Glomerular visceral epithelial cell (primary cell): ENCODE measurements around the gene USF3.
"Not testable (repeated sequence)": the region's sequence is repeated elsewhere in the genome, so short reads cannot be mapped to it uniquely, and the experiment has no call there.

Source experiments
- DNase-seq: peaks from one replicate; pipeline ENCODE4 v3.0.0-alpha.2; 2016; ENCODE audit errors: extremely low spot score

Gene USF3

DNA sequence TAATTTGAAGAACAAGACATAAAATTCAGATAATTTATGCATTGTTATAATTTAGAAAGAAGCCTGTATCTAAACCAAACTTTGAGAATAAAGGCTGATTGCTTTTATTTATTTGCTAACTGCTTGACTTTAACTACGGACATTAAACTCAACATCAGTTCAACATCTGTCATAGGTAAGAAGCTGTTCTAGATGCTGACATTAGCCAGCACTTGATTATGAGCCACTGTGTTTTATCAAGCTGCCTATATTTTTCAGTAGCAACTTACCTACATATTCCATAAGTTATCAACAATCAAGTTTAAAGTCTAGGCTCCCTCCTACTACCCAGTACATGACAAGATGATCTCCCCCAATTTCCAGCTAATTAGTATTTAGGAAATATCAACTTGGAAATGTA lies 42.1 kb downstream of the USF3 start:
- no peak for DNase-seq

DNA sequence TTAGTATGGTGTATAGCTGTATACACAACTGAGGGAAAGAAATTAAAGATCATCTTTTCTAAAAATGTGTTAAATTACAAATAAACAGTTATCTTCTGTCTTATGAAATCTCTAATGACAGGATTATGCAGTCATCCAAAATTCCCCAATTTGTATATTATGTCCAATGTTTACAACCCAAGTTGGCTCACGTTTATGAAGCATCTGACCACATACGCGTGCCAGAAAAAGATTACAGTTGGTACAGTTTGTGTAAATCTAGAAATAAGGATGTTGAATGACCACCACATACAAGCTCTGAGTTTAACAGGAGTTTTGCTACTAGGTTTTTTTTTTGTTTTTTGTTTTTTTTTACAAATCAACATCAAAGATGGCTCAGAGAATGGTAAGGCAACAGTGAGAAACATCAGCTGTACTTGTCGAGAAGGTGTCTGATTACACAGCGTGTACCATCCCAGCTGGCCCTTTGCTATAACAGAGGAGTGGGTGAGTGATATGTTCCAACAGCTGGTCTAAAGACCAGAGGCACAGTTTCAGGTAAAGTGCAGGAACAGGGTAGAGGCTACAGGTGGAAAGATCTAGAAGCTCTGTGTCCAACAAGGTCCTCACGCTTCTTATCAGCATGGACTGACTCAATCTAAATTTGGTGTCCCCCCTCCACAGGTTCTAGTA lies 47.1 kb downstream of the USF3 start:
- DNase-seq: no peak

DNA sequence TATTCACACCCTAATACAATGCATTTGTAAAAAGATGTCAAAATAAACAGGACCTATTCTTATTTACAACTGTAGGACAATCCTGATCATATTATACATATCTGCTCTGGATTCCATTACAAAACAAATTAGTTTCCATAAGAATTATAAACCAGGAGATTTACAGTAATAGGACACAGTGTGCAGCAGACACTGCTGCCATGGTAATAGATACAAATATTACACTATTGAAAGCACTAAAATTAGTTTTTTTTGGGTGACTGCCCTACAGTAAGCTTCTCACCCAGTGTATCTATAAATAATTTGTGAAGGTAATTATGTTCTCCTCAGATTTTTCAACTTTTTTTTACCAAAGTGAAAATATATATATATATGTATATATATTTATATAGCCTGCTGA lies 47.9 kb downstream of the USF3 start:
- no peak for DNase-seq

DNA sequence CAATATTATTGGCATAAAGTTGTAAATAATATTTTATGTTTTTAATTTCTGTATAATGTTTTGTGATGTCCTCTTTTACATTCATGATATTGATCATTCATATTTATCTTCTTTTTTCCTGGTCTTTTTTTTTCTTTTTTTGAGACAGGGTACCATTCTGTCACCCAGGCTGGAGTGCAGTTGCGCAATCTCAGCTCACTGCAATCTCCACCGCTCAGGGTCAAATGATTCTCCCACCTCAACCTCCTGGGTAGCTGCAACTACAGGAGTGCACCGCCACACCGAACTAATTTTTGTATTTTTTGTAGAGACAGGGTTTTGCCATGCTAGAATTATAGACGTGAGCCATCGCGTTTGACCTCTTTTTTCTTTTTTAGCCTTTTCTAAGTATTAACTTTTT lies 52.9 kb downstream of the USF3 start:
- DNase-seq: no peak

DNA sequence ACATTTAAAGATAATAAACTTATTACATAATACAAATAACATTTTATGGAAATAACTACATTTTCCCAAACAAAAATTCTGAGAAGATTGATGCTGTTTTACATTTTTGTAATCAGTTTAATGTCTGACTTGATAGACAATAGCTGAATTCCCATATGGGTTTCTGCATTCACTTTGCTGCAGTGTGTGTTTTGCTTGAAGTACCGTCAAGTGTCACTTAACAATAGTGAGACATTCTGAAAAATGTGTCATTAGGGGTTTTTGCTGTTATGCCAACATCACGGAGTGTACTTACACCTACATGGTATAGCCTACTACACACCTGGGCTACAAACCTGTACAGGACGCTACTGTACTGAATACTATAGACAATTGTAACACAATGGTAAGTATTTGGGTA lies 57.5 kb downstream of the USF3 start:
- DNase-seq: no peak

DNA sequence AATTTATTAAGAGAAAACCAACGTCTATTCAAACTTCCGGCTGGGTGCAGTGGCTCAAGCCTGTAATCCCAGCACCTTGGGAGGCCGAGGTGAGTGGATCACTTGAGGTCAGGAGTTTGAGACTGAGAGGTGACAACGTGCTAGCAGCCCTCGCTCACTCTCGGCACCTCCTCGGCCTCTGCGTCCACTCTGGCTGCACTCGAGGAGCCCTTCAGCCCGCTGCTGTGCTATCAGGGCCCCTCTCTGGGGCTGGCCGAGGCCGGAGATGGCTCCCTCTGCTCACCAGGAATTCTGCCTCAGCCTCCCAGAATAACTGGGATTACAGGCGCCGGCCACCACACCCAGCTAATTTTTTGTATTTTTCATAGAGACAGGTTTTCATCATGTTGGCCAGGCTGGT lies 58.7 kb downstream of the USF3 start:
- DNase-seq: no peak

DNA sequence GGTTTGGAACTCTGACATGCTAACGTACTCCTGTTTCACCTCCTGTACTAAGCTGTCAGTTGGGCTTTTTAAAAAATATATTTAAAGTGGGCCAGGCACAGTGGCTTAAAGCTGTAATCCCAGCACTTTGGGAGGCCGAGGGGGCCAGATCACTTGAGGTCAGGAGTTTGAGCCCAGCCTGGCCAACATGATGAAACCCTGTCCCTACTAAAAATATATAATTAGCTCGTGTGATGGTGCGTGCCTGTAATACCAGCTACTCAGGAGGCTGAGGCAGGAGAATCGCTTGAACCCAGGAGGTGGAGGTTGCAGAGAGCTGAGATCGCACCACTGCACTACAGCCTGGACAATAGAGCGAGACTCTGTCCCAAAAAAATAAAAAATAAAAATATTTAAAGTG lies 60.4 kb downstream of the USF3 start:
- not testable (repeated sequence) for DNase-seq

DNA sequence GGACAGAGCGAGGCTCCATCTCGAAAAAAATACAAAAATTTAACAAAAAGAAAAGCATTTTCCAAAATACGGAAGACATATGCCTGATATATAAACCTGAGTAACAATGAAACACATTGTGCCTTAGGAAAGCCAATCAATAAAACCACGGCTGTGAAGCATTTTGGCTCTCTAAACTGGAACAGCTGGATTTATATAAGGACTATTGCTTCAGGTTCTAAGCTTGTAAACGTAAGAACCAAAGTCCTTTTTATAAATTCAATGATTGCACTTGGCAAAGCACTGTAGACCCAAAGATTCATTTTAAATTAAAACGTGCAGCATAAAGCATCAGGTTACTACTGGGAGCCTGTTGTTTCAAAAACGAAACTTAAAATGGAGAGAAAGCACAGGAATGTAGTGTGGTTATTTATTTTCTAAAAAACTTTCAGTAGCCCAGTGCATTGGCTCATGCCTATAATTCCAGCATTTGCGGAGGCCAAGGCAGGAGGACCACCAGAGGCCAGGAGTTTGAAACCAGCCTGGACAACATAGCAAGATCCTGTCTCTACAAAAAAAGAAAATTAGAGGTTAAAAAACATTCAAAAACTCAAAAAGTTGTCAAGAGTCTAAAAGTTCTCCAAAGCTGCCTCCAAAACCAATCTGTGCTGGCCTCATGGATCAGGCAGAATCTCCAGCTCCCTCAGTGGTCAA lies 61.5 kb downstream of the USF3 start:
- no peak for DNase-seq

DNA sequence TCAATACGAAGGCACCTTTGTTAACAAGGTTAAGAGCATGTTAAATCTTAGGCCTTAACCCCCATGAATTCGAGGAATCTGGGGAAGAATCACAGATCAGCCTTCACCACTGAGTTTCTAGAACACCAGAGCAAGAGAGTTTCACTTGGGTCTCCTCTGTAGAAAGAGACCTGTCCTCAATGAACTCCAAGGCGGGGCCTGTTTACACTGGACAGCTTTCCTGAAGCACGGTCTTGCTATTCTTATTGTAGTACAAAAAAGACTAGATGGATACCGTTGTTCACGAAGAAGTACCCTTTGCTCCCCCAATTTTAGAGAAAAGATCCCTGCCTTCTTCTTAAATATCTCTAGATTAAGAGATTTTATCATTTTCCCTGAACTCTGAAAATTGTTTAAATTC lies 64.9 kb downstream of the USF3 start:
- no peak for DNase-seq

DNA sequence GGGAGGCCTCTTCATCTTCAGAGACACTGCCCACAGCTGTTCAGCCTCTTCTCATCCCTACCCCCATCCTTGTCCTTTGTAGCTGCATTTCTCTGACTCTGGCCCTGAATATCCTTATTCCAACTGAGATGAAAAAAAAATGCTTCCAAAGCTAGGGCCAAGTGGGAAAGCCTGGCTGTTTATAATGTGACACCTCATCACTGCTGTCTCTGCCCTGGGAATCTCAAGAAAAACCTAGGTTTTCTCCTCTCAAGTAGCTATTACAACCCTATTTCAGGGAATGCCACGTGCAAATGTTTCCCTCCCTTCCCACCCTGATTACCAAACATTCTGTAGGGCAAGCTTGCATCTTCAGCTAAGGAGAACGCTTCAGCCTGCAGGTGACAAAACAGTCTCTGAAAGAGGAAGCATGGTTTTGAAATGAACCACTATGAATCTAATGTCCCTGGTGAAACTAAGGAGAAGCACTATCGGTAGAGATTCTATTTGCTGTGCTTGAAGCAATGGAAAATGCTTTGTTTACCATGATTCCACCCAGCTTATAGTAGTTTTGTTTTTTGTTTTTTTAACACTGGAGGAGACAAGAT lies 65.4 kb downstream of the USF3 start:
- DNase-seq: no peak

DNA sequence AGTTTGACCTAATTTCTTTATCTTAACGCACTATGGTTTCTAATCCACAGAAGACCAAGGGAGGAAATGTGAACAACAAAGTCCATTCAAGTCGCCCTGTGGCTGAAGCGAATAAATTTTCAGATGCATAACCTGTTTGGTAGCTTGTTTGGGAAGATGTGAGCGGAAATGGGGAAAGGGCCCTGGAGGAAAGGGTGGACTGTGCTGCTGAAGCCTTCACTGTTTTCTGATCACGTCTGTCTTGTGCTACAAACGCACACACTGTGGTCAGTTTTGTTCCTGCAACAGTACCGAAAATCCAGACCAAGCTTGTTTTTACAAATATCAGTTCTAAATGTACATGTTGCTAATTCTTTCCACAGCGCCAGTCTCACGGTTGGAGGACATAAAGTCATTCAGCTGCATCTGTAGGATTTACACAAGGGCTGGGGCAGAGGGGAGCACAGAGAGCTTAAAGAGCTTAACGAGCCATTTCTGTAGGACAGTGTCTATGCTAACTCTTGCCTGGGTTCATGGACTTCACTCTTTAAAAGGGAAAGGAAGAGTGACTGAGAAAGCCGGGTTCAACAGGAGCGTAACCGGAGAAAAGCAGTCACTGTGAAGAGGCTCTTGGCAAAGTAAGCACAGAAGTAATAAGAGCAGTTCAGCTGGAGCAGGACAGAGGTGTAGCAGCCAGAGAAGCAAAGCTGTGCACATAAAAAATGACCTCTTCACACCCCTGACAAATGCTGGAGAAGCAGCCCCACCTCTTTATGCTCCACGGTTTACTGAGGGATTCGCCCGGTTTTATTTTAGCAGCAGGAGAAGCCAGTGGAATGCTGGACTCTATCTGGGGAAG lies 66.6 kb downstream of the USF3 start:
- DNase-seq: no peak

DNA sequence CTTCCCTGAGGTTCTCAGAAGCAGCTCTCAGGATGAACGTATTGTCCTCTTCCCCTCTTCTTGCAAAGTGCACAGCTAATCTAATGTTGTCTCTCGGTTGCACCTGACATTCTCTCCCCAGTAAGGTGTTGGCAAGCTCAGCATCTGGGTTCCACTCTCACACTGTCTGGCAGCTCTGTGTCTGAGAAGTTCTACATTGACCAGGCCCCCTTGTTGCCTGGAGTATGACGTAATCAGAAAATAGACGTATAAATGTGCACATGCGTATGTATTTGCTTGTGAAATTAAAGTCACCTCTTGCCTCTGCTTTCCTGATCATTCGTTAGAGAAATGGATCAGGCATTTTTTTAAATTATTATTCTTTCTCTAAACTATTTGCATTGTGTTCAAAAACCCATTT lies 67.7 kb downstream of the USF3 start:
- no peak for DNase-seq

DNA sequence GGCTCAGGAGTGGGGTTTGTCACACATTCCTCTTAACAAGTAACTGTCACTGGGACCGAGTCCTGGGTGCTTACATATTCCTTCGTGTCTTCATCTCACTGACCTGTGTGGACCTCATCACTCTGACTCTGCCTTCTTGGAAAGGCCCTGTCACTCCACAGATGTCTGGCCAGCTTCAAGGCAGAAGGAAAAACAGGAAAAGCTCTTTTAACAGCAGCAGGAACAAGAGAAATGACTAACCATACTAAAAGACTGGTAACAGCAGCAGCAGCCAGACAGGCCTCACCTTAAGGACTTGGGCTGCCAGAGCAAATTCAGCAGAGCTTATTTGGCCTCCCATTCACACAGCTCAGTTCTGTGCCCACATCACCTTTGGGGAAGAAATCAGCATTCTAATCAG lies 68.1 kb downstream of the USF3 start:
- DNase-seq: no peak

DNA sequence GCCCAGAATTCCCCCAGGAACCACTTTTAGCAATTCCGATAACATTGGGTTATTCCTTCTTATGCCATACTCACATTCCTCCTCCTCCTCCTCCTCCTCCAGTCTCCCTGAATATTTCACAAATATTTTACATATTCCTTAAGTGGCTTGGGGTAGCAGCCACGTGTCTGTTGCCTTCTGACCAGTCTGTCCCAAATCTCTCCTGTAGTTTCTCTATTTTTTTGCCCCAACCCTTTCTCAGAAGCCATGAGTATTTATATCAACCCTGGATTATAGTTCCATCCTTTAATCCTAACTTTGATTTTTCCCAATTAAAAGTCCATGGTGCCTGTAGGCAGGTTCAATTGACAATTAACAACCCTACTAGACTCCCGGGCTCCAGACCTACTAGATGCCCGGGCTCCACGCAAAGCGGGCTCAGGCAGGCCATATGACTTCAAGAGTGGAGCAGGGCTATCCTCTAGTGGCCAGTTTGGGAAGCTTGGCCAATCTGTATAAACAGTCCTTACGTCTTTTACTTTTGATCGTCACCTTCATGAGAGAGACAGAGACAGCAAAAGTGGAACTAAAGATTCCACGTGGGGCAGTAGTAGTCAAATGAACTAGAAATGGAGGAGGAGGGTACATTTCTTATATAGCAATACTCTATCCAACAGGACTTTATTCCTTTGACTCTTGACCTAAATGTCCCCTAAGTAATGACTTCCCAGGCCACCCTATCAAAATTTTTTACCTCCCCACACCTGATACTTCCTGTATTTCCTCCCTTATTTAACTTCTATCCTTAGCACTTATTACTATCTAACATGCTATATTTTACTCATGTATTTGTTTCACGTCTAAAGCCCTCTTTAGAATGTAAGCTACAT lies 69.7 kb downstream of the USF3 start:
- DNase-seq: peak; percentile 59

DNA sequence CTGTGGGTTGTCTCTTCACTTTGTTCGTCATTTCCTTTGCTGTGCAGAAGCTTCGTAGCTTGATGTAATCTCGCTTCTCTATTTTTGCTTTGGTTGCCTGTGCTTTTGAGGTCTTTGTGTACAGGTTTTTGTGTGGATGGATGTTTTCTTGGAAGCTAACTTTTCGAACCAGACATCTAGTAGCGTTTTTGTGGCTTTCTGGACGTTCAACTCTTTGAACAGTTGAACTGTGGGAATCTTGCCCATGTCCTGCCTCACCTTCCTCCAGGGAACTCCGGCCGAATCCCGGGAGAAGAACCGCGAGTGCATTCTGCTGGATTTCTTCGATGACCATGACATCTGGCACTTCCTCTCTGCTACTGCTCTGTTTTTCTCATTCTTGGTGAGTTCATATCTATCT lies 70.6 kb downstream of the USF3 start:
- DNase-seq: no peak

DNA sequence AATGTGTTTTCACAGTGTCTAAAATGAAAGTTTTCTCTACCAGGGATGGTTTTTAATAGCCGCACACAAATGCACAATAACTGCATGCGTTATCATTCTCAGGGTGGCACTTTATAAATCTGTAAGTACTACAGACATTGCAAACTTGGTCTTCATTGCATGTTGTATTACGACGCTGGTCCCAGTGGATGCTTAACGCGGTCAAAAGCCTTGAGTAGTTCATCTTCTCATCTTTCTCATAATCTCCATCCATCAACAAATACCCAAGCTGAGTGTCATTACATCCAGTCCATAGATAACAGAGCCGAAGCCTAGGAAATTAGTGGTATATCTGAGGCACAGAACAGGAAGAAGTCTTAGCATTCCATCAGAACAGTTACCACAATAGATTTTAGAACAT lies 72.6 kb downstream of the USF3 start:
- DNase-seq: no peak

DNA sequence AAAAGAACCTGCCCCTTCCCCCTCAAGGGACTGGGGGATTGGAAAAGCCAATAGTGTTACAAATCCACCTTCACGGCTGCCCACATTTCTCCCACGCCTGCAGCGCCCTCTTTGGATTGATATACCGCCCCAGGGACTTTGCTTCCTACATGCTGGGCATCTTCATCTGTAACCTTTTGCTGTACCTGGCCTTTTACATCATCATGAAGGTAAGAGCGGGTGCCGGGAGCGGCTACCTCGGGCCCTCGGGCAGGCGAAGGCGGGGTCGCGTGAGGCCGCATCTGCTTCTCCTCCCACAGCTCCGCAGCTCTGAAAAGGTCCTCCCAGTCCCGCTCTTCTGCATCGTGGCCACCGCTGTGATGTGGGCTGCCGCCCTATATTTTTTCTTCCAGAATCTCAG lies 73.1 kb downstream of the USF3 start:
- DNase-seq: no peak

DNA sequence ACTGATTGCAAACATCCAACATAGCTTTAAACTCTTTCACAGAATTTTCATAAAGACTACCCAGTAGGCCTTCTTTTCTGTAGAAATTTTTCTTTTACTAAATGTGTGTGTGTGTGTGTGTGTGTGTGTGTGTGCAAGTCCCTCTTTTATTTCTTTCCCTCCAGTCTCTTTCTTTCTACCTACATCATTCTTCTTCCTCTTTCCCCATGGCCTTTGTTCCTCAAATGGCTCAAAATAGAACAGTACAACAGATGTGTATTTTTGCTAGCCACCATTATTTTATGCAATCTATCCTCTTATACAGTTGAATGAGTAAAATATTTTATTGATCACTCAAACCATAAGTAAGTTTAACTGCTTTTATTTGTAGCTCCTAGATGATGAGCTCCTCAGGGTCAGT lies 76.4 kb downstream of the USF3 start:
- DNase-seq: no peak

DNA sequence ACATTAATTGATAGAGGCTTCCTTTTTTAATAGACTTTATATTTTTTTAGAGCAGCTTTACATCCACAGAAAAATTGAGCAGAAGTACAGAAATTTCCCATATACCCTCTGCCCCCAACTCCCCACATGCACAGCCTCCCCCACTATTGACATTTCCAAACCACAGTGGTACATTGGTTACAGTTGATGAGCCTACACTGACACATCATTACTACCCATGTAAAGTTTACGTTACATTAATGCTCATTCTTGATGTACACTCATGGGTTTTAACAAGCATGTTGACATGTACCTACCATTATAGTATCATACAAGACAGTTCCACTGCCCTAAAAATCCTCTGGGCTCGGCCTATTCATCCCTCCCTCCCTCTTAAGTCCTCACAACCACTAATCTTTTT lies 78.7 kb downstream of the USF3 start:
- DNase-seq: no peak

DNA sequence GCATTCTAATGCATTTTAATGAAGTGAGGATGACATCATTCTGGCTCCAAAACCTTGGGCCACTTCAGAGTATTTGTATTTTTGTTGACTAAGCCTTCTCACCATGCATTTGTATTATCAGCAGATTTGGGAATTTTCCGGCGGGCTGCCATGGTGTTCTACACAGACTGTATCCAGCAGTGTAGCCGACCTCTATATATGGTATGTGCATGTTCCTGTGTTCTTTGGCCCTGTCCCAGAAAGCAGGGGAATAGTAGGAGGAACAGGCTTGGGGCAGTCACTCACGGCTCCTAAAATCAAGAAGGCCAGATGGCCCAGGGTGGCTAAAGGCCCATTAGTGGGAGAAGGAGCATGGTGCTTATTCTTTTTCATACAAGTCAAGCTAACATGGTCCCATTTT lies 80.5 kb downstream of the USF3 start:
- DNase-seq: no peak

DNA sequence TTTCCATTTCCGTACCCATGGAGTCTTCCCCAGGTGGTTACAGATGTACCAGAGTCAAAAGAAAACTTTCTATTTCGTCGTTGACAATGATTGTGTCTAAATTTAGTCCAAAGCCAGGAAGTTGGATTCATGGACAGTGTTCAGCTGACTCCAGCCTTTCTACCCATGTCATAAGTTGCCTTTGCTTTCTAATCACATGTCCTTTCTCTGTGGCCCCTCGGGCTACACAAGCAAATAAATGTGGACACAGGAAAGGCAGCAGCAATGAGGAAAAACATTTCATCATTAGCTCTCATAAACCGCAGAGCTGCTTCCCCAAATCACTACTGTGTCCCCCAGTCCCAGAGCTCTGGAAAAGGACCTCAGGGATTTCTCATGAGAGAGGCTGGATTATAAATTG lies 82.0 kb downstream of the USF3 start:
- DNase-seq: no peak

DNA sequence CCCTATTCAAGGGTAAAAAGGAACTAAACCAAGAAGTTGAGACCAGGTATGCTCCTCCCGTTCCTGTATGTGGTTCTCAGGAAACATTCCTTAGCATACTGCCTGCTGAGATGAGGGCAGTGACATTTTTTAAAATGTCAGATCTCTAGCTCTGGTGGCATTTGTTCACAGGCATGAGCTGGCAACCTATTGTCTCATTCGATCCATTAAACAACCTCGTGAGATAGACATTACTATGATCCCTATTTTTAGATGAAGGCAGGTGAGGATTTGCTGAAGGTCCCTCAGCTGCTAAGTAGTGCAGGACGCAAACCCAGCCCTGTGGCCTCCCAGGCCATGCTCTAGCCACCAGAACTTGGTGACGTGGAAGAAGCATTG lies 89.2 kb downstream of the USF3 start:
- DNase-seq: no peak
